Kidney epithelial cell (primary cell): ENCODE results near the gene OXLD1. TPM values are rescaled to one million over a fixed set of nuclear protein-coding genes. Genes with fewer than 3 reads are reported as not detected.
A peak's percentile ranks its signal among the peaks of the same experiment; 100 is the strongest.

Source experiments
- DNase-seq: peaks from one replicate; pipeline ENCODE4 v3.0.0-alpha.2; 2010; ENCODE audit warnings: low read depth
- H3K27me3 ChIP-seq: 2 replicates; pipeline ENCODE4 v1.6.0; 2011; ENCODE audit warnings: low read length; ENCODE audit not compliant: control insufficient read depth, insufficient read depth
- H3K36me3 ChIP-seq: 2 replicates; pipeline ENCODE4 v1.5.1; 2011; ENCODE audit warnings: low read length; ENCODE audit not compliant: control insufficient read depth, insufficient read depth
- H3K4me3 ChIP-seq: 2 replicates; pipeline ENCODE4 v1.5.1; 2011; ENCODE audit warnings: low read depth, mild to moderate bottlenecking, control low read depth, low read length
- total RNA-seq: library from RNA; depleted of rRNA; stranded (reverse); fragments of >200 nt; gene quantifications from 2 replicates; pipeline ENCODE4 v1.2.3, GENCODE V29; 2015
- TF ChIP-seq, protein P1 (sequence below): IDR thresholded peaks from 2 replicates; pipeline ENCODE4 v1.5.1; 2011; ENCODE audit warnings: mild to moderate bottlenecking, moderate library complexity, low read length, control low read depth, inconsistent platforms; ENCODE audit not compliant: insufficient read depth, poor library complexity, severe bottlenecking

Gene OXLD1
- total RNA-seq, 1 donor from 2014 or later: 41.7 TPM

DNA sequence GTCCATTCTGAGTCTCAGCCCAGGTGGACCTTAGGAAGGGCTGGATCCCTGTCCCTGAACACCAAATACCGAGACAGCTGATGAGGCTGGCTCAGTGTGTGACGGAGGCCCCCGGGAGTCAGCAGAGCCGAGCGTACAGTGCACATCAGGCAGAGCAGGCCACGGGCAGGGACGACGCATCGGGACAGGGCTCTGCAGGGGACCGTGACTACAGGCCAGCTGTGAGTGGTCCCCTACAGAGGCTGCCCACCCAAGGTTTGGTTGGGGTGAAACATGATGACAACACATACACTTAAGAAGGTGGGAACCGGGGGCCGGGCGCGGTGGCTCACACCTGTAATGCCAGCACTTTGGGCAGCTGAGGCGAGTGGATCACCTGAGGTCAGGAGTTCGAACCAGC lies 6.5 kb upstream of the OXLD1 start:
- DNase-seq: no peak
- H3K4me3 ChIP-seq: no peak overlapping the region
- no peaks in the 10 kb centered on the region for H3K27me3 ChIP-seq
- H3K36me3 ChIP-seq: peaks cover 3% of the 10 kb centered on the region
- TF ChIP-seq, protein P1, sequence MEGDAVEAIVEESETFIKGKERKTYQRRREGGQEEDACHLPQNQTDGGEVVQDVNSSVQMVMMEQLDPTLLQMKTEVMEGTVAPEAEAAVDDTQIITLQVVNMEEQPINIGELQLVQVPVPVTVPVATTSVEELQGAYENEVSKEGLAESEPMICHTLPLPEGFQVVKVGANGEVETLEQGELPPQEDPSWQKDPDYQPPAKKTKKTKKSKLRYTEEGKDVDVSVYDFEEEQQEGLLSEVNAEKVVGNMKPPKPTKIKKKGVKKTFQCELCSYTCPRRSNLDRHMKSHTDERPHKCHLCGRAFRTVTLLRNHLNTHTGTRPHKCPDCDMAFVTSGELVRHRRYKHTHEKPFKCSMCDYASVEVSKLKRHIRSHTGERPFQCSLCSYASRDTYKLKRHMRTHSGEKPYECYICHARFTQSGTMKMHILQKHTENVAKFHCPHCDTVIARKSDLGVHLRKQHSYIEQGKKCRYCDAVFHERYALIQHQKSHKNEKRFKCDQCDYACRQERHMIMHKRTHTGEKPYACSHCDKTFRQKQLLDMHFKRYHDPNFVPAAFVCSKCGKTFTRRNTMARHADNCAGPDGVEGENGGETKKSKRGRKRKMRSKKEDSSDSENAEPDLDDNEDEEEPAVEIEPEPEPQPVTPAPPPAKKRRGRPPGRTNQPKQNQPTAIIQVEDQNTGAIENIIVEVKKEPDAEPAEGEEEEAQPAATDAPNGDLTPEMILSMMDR: no peak

DNA sequence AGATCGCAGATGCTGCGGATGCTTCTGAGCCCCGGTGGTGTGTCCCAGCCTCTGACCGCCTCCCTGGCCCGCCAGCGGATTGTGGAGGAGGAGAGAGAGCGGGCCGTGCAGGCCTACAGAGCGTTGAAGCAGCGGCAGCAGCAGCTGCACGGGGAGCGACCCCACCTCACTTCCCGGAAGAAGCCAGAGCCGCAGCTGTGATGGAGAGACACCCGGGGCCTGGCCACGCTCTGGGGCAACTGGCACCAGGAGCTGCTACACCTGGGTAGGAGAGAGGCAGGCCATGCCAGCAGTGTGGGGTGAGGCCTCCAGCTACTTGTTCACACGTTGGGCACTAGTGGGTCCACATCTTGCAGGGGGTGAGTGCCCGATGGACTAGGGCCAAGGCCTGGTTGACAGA lies 6.1 kb upstream of the OXLD1 start:
- H3K4me3 ChIP-seq: no peak overlapping the region
- no peak for DNase-seq
- H3K36me3 ChIP-seq: peaks cover 3% of the 10 kb centered on the region
- TF ChIP-seq, protein P1: no peak
- no peaks in the 10 kb centered on the region for H3K27me3 ChIP-seq

DNA sequence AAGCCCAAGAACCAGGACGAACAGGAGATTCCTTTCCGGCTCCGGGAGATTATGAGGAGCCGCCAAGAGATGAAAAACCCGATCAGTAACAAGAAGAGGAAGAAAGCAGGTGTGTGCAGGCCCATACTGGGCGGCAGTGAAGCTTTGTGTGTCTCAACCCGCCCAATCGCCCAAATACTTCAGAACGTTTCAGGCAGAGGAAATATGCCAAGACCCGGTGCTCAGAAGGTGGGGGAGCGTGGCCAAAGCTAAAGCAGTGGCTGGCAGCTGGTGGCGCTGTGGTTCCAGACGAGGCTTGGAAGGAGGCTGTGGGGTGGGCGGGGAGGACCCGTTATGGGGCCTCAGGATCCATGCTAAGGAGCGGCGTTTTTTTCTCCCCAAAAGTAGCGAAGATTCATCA lies 1.3 kb upstream of the OXLD1 start:
- no peak overlapping the region for H3K4me3 ChIP-seq
- H3K36me3 ChIP-seq: peaks cover 3% of the 10 kb centered on the region
- DNase-seq: no peak
- TF ChIP-seq, protein P1: no peak
- H3K27me3 ChIP-seq: no peaks in the 10 kb centered on the region

DNA sequence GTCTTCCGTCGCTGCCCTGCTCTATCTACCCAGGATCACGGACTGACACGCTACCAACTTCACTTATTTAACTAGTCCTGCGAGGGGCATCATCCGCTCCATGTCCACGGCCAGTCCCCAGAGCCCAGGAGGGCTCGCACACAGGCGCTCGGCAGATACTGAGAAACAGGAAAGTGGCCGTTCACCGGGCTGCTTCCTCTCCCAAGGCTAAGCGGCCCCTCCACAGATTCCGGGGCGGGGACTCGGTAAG lies 388 bp downstream of the OXLD1 start:
- H3K27me3 ChIP-seq: no peaks in the 10 kb centered on the region
- no peak for DNase-seq
- peaks cover 3% of the 10 kb centered on the region for H3K36me3 ChIP-seq
- TF ChIP-seq, protein P1: no peak
- H3K4me3 ChIP-seq: peak overlapping the region; percentile 80

DNA sequence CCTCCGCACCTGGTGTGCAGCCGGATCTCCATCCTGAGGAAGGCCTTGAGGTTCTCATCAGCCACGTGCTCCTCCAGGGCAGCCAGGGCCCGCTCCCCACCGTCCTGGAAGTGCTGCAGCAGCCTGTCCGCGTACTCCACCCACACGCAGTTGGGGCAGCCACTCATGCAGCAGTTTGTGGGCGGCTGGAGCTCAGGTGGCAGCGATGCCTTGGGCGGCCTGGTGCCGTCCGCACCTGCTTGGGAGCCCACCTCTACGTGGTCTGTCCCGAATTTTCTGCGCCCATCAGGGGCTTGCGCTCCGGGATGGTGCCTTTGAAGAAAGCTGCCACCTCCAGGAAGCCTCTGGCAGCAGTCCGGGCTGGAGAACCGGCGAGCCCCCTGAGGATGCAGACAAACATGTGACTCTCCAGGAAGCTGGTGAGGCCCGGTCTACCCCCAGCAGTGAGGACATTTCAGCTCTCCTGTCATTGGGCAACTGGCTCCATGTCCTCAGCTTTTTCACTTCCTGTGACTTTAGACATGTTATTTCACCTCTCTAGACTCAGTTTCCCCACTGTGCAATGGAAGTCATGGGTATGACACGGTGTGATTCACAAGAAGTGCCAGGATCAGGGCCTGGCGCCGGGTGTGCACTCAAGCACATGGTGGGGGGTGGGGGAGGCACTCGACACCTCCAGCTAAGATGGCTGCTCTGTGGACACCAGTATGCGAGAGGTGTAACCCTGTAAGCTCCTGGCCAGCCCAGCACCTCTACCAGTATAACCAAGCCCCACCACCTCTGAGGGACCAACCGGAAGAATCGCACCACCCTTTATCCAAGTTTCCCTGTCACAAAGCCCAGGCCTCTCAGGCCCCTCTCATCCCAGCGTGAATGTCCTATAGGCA lies 957 bp downstream of the OXLD1 start:
- H3K4me3 ChIP-seq: peak overlapping the region; percentile 80
- no peak for DNase-seq
- H3K36me3 ChIP-seq: peaks cover 3% of the 10 kb centered on the region
- TF ChIP-seq, protein P1: no peak
- no peaks in the 10 kb centered on the region for H3K27me3 ChIP-seq

DNA sequence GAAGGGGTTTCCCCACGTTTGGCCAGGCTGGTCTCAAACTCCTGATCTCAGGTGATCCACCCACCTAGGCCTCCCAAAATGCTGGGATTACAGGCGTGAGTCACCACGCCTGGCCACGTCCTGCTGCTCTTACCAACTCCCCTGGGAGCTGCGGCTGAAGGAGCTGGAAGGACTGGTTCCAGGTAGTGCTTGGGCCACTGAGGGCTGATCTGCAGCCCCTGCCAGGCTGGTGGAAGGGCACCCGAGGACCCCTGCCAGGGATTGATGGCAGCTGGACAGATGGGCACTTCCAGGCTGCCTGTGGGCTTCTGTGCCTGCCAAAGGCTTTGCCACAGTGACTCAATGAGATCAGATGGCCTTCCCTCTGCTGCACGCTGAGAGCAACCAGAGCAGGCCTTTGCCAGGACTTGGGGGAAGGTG lies 2.3 kb downstream of the OXLD1 start:
- Histone ChIP-seq H3K4me3 (no peak overlapping the region), H3K36me3 (no peaks in the 10 kb centered on the region), H3K27me3 (no peaks in the 10 kb centered on the region)
- TF ChIP-seq, protein P1: no peak
- no peak for DNase-seq
